Loucy (cell line): ENCODE data around the gene NCF1.
"Not testable (repeated sequence)": the region's sequence is repeated elsewhere in the genome, so short reads cannot be mapped to it uniquely, and the experiment has no call there.

Experiments
- H2AFZ ChIP-seq: fragments of 200-600 bp; sonication (generic); 2 replicates; pipeline ENCODE4 v1.6.0; 2016; ENCODE audit warnings: antibody characterized with exemption, mild to moderate bottlenecking, low read length, moderate library complexity
- H3F3A ChIP-seq: fragments of 200-600 bp; 2 replicates; pipeline ENCODE4 v1.6.0; 2016; ENCODE audit warnings: antibody characterized with exemption, low read depth, mild to moderate bottlenecking
- H3K27me3 ChIP-seq: fragments of 200-600 bp; sonication (generic); 2 replicates; pipeline ENCODE4 v1.6.1; 2014; ENCODE audit warnings: low read length, mild to moderate bottlenecking; ENCODE audit not compliant: insufficient read depth, poor library complexity, severe bottlenecking
- H3K36me3 ChIP-seq: fragments of 200-600 bp; sonication (generic); 2 replicates; pipeline ENCODE4 v1.6.1; 2016; ENCODE audit warnings: low read length; ENCODE audit not compliant: insufficient read depth
- H3K4me1 ChIP-seq: fragments of 200-600 bp; sonication (generic); 2 replicates; pipeline ENCODE4 v1.5.1; 2014; ENCODE audit warnings: low read length, mild to moderate bottlenecking; ENCODE audit not compliant: insufficient read depth, poor library complexity, severe bottlenecking
- H3K4me2 ChIP-seq: fragments of 200-600 bp; sonication (generic); 2 replicates; pipeline ENCODE4 v1.6.0; 2014; ENCODE audit warnings: antibody characterized with exemption, low read length, low read depth, mild to moderate bottlenecking; ENCODE audit not compliant: poor library complexity, severe bottlenecking
- H3K4me3 ChIP-seq: fragments of 200-600 bp; sonication (generic); 2 replicates; pipeline ENCODE4 v1.5.1; 2014; ENCODE audit warnings: low read length, mild to moderate bottlenecking, mixed read lengths; ENCODE audit not compliant: poor library complexity, severe bottlenecking
- H3K79me2 ChIP-seq: fragments of 200-600 bp; sonication (generic); 2 replicates; pipeline ENCODE4 v1.6.1; 2014; ENCODE audit warnings: low read length; ENCODE audit not compliant: insufficient read depth
- H3K9ac ChIP-seq: fragments of 200-600 bp; sonication (generic); 2 replicates; pipeline ENCODE4 v1.6.0; 2014; ENCODE audit warnings: mild to moderate bottlenecking, low read depth, low read length, moderate library complexity; ENCODE audit not compliant: poor library complexity, severe bottlenecking
- H3K9me2 ChIP-seq: fragments of 200-600 bp; sonication (generic); replicated peaks from 2 replicates; pipeline ENCODE4 v1.6.1; 2016; ENCODE audit warnings: low read depth, low read length, mixed read lengths
- H3K9me3 ChIP-seq: fragments of 200-600 bp; sonication (generic); 2 replicates; pipeline ENCODE4 v1.6.1; 2014; ENCODE audit warnings: mild to moderate bottlenecking, antibody characterized with exemption, low read length, low read depth; ENCODE audit not compliant: insufficient read depth
- H4K20me1 ChIP-seq: fragments of 200-600 bp; sonication (generic); 2 replicates; pipeline ENCODE4 v1.6.0; 2014; ENCODE audit warnings: antibody characterized with exemption, low read length, mild to moderate bottlenecking; ENCODE audit not compliant: insufficient read depth, poor library complexity, severe bottlenecking

The NCF1 gene

GRCh38 chr7:74766991-74767390 lies 6.8 kb upstream of the NCF1 start:
- H3K4me1 ChIP-seq, H3K4me2 ChIP-seq, H3K27me3 ChIP-seq, H3K79me2 ChIP-seq, H3F3A ChIP-seq, H3K9ac ChIP-seq, H4K20me1 ChIP-seq, H3K36me3 ChIP-seq, H3K4me3 ChIP-seq, H3K9me3 ChIP-seq, H2AFZ ChIP-seq, H3K9me2 ChIP-seq: not testable (repeated sequence)

- H3K4me2 ChIP-seq, H3F3A ChIP-seq, H3K27me3 ChIP-seq, H3K4me3 ChIP-seq, H3K79me2 ChIP-seq, H3K9me3 ChIP-seq, H3K4me1 ChIP-seq, H4K20me1 ChIP-seq, H3K9ac ChIP-seq, H3K36me3 ChIP-seq, H3K9me2 ChIP-seq, H2AFZ ChIP-seq: not testable (repeated sequence)
These were observed 3.7 kb upstream of the NCF1 start for GRCh38 chr7:74770062-74770461.

- H3K9me2 ChIP-seq, H3K9me3 ChIP-seq, H3K4me1 ChIP-seq, H3K4me3 ChIP-seq, H3K79me2 ChIP-seq, H3K4me2 ChIP-seq, H3F3A ChIP-seq, H4K20me1 ChIP-seq, H2AFZ ChIP-seq, H3K27me3 ChIP-seq, H3K9ac ChIP-seq, H3K36me3 ChIP-seq: not testable (repeated sequence)
These were observed 1.7 kb upstream of the NCF1 start for GRCh38 chr7:74772093-74772492.

GRCh38 chr7:74775111-74775510 lies 1.3 kb downstream of the NCF1 start:
- H3F3A ChIP-seq, H2AFZ ChIP-seq, H3K4me3 ChIP-seq, H3K9ac ChIP-seq, H3K4me2 ChIP-seq, H3K9me2 ChIP-seq, H3K27me3 ChIP-seq, H3K4me1 ChIP-seq, H4K20me1 ChIP-seq, H3K36me3 ChIP-seq, H3K9me3 ChIP-seq, H3K79me2 ChIP-seq: not testable (repeated sequence)

- not testable (repeated sequence) for H3K36me3 ChIP-seq
These were observed 5.2 kb downstream of the NCF1 start for GRCh38 chr7:74779053-74779452.

GRCh38 chr7:74781746-74782145 lies 7.9 kb downstream of the NCF1 start:
- H3K9me2 ChIP-seq, H3K36me3 ChIP-seq, H3K27me3 ChIP-seq, H3K4me1 ChIP-seq, H3K4me2 ChIP-seq, H3F3A ChIP-seq, H4K20me1 ChIP-seq, H3K9me3 ChIP-seq, H2AFZ ChIP-seq, H3K4me3 ChIP-seq, H3K9ac ChIP-seq, H3K79me2 ChIP-seq: not testable (repeated sequence)

More at GRCh38 chr7:74779053-74779452, 5.2 kb downstream of the NCF1 start:
- H3F3A ChIP-seq, H3K9me2 ChIP-seq, H3K27me3 ChIP-seq, H4K20me1 ChIP-seq, H3K79me2 ChIP-seq, H2AFZ ChIP-seq, H3K4me1 ChIP-seq, H3K9me3 ChIP-seq, H3K9ac ChIP-seq, H3K4me3 ChIP-seq, H3K4me2 ChIP-seq: not testable (repeated sequence)

GRCh38 chr7:74783595-74783994 lies 9.8 kb downstream of the NCF1 start:
- H3K4me1 ChIP-seq, H3K36me3 ChIP-seq, H3K9me2 ChIP-seq, H3K4me2 ChIP-seq, H3K4me3 ChIP-seq, H3K9me3 ChIP-seq, H3K27me3 ChIP-seq, H4K20me1 ChIP-seq, H3K79me2 ChIP-seq, H3F3A ChIP-seq, H3K9ac ChIP-seq, H2AFZ ChIP-seq: not testable (repeated sequence)
